Caco-2 (cell line): ENCODE results near the gene ZKSCAN3. TPM values are rescaled to one million over a fixed set of nuclear protein-coding genes. Genes with fewer than 3 reads are reported as not detected.
"Not testable (repeated sequence)": the region's sequence is repeated elsewhere in the genome, so short reads cannot be mapped to it uniquely, and the experiment has no call there.

ENCODE experiments used
- Bru-seq: library from RNA; stranded (reverse); fragments of 400-500 nt; gene quantifications from one replicate; lab custom pipeline; 2021; lab: Mats Ljungman, UMichigan
- BruChase-seq, 2 experiments: library from RNA; stranded (reverse); fragments of 400-500 nt; gene quantifications; one replicate each; lab custom pipeline; 2021; lab: Mats Ljungman, UMichigan
- BruUV-seq: library from RNA; stranded (reverse); fragments of 400-500 nt; replicated peaks from 2 replicates; lab custom pipeline; 2021; lab: Mats Ljungman, UMichigan
- CTCF ChIA-PET: fragments of 300-600 bp; sonication (Branson Sonifier 250); formaldehyde crosslinking; loops from one replicate; lab custom pipeline; 2022; ENCODE audit warnings: antibody characterized with exemption; lab: Charles Lee
- POLR2A ChIA-PET: fragments of 300-600 bp; sonication (Branson Sonifier 250); formaldehyde crosslinking; loops from one replicate; lab custom pipeline; 2022; ENCODE audit warnings: antibody characterized with exemption; lab: Charles Lee
- DNase-seq, 2 experiments: peaks; one replicate each; pipeline versions ENCODE4 v3.0.0 to v3.0.0-alpha.2; 2020 to 2022
- H3K27me3 ChIP-seq: replicated peaks from 2 replicates; pipeline ENCODE4 v1.6.0; 2011; ENCODE audit warnings: low read length; ENCODE audit not compliant: control insufficient read depth, insufficient read depth
- H3K36me3 ChIP-seq: 2 replicates; pipeline ENCODE4 v1.5.1; 2011; ENCODE audit warnings: low read length; ENCODE audit not compliant: control insufficient read depth, insufficient read depth
- H3K4me1 ChIP-seq: fragments of 250-450 bp; sonication (Bioruptor Pico); 2 replicates; pipeline ENCODE4 v1.5.1; 2020; ENCODE audit warnings: mild to moderate bottlenecking
- H3K4me3 ChIP-seq: 2 replicates; pipeline ENCODE4 v1.5.1; 2011; ENCODE audit warnings: low read depth, mild to moderate bottlenecking, control low read depth, low read length
- H3K9me3 ChIP-seq: fragments of 250-450 bp; sonication (Bioruptor Pico); 2 replicates; pipeline ENCODE4 v1.5.1; 2020; ENCODE audit warnings: mild to moderate bottlenecking, moderate library complexity
- H3K27ac Mint-ChIP-seq: one replicate; pipeline ENCODE4 v1.8.0; 2022; ENCODE audit warnings: mixed read lengths; ENCODE audit not compliant: unreplicated experiment
- H3K27me3 Mint-ChIP-seq: one replicate; pipeline ENCODE4 v1.8.0; 2022; ENCODE audit warnings: mixed read lengths; ENCODE audit not compliant: insufficient read depth, unreplicated experiment
- H3K36me3 Mint-ChIP-seq: one replicate; pipeline ENCODE4 v1.8.0; 2022; ENCODE audit warnings: mild to moderate bottlenecking, mixed read lengths; ENCODE audit not compliant: insufficient read depth, unreplicated experiment
- H3K4me1 Mint-ChIP-seq: one replicate; pipeline ENCODE4 v1.8.0; 2022; ENCODE audit warnings: low read depth, mixed read lengths; ENCODE audit not compliant: unreplicated experiment
- H3K4me3 Mint-ChIP-seq: one replicate; pipeline ENCODE4 v1.8.0; 2022; ENCODE audit warnings: mild to moderate bottlenecking, moderate library complexity, mixed read lengths; ENCODE audit not compliant: unreplicated experiment
- H3K9me3 Mint-ChIP-seq: one replicate; pipeline ENCODE4 v1.8.0; 2022; ENCODE audit warnings: mixed read lengths; ENCODE audit not compliant: unreplicated experiment
- CTCF ChIP-seq, 2 experiments: fragments of 200-600 bp in 1 of 2; IDR thresholded peaks; 1 replicate in 1 of 2; 2 replicates in 1 of 2; pipeline versions ENCODE4 v1.5.1 to v1.8.0; 2011 to 2022; ENCODE audit warnings: antibody characterized with exemption in 1 of 2, control low read depth in 1 of 2, inconsistent platforms in 1 of 2, low read depth in 1 of 2, low read length in 1 of 2, mild to moderate bottlenecking in 1 of 2, moderate library complexity in 1 of 2; ENCODE audit not compliant: insufficient read depth in 1 of 2, severe bottlenecking in 1 of 2, unreplicated experiment in 1 of 2
- intact Hi-C: fragments of 100-400 bp; cut with micrococcal nuclease; formaldehyde crosslinking; loops from one replicate; pipeline ENCODE4 v1.10.0; 2022; ENCODE audit not compliant: unreplicated experiment
- long read RNA-seq: library from polyadenylated mRNA; stranded (forward); transcript quantifications from one replicate; pipeline ENCODE4 v2.0.0, GENCODE V29; 2022
- total RNA-seq: library from RNA; stranded (reverse); gene quantifications from 2 replicates; pipeline ENCODE4 v1.2.3, GENCODE V29; 2022

The ZKSCAN3 gene
- total RNA-seq (3.7 and 4.3 TPM in 2 replicates), Bru-seq, nascent RNA (percentile 58 among the genes with signal in this experiment), BruChase-seq, experiment 1, labeled RNA remaining after a 2-hour chase (percentile 58 among the genes with signal in this experiment), BruChase-seq, experiment 2, labeled RNA remaining after a 6-hour chase (percentile 51 among the genes with signal in this experiment)
- long read RNA-seq, full-length matches to known transcripts = 1 of 7 reads
- long read RNA-seq, partial matches to known transcripts = 0 of 7 reads
- long read RNA-seq, other reads (novel, unspliced or antisense) = 6 of 7 reads

- H3K27me3 Mint-ChIP-seq = peaks cover 3% of the 10 kb centered on the region
- Histone ChIP-seq H3K9me3 (no peaks in the 10 kb centered on the region), H3K4me3 (peak within 1 kb of the TSS; percentile 48), H3K36me3 (no peaks in the 10 kb centered on the region), H3K4me1 (0 out of 2 replicates have a peak, but pooled peaks cover 7% of the 10 kb centered on the region), H3K27me3 (no peaks in the 10 kb centered on the region)
- intact Hi-C loops = loop anchor here (1.0 to 2.0 kb wide), 2 partner anchors 15 to 69 kb away; partner anchors contain the start of gene PGBD1
- POLR2A ChIA-PET = no interaction called here
- no peak for TF ChIP-seq CTCF (IDR thresholded peaks at IDR 0.05; ENCODE audit: insufficient read depth in 1 of 2, low read depth in 1 of 2, low read length in 1 of 2, severe bottlenecking in 1 of 2, unreplicated experiment in 1 of 2)
- peaks cover 5% of the 10 kb centered on the region for H3K36me3 Mint-ChIP-seq
- TSS peak; percentile 80 for BruUV-seq
- CTCF ChIA-PET = interaction anchor here (0.7 to 0.9 kb wide), 2 partner anchors 33 to 296 kb away, joined by 4 read pairs; no protein-coding TSS in a partner anchor
- peaks cover 11% of the 10 kb centered on the region for H3K4me1 Mint-ChIP-seq
- DNase-seq = peak; percentile 76 to 77
- peak within 1 kb of the TSS; percentile 94 for H3K27ac Mint-ChIP-seq
- H3K4me3 Mint-ChIP-seq = peak within 1 kb of the TSS; percentile 96
- H3K9me3 Mint-ChIP-seq = no peaks in the 10 kb centered on the region
Measured at GRCh38 chr6:28349892-28350737, at the start of gene ZKSCAN3. TSS of gene ZKSCAN3 (plus strand) at chr6:28349947. CDS start at chr6:28359587, 9,640 bp downstream.

- H3K4me1 Mint-ChIP-seq = no peaks in the 10 kb centered on the region
- POLR2A ChIA-PET = no interaction called here
Measured at GRCh38 chr6:28303570-28303969, 46.2 kb upstream of the ZKSCAN3 start.

GRCh38 chr6:28306363-28306762 is 43.4 kb upstream of the ZKSCAN3 start:
- H3K27me3 Mint-ChIP-seq, DNase-seq, H3K9me3 Mint-ChIP-seq, H3K9me3 ChIP-seq, POLR2A ChIA-PET, H3K36me3 Mint-ChIP-seq, H3K27me3 ChIP-seq, BruUV-seq, H3K27ac Mint-ChIP-seq, intact Hi-C loops, H3K36me3 ChIP-seq, H3K4me3 Mint-ChIP-seq, CTCF ChIA-PET, H3K4me3 ChIP-seq: not testable (repeated sequence)
- H3K4me1 Mint-ChIP-seq = peaks cover 11% of the 10 kb centered on the region
- peaks cover 18% of the 10 kb centered on the region for H3K4me1 ChIP-seq

More at GRCh38 chr6:28303570-28303969, 46.2 kb upstream of the ZKSCAN3 start:
- Mint-ChIP-seq H3K27ac (no peak overlapping the region), H3K27me3 (peaks cover 1% of the 10 kb centered on the region), H3K9me3 (peaks cover 5% of the 10 kb centered on the region), H3K36me3 (no peaks in the 10 kb centered on the region), H3K4me3 (no peak overlapping the region)
- Histone ChIP-seq H3K4me1 (no peaks in the 10 kb centered on the region), H3K9me3 (no peaks in the 10 kb centered on the region), H3K4me3 (no peak overlapping the region), H3K27me3 (no peaks in the 10 kb centered on the region), H3K36me3 (no peaks in the 10 kb centered on the region; the same call in 1 of the 2 replicates)
- TF ChIP-seq CTCF (IDR thresholded peaks at IDR 0.05; ENCODE audit: insufficient read depth in 1 of 2, low read depth in 1 of 2, low read length in 1 of 2, severe bottlenecking in 1 of 2, unreplicated experiment in 1 of 2) = no peak
- intact Hi-C loops = no loop called here
- no TSS peak for BruUV-seq
- CTCF ChIA-PET = no interaction called here
- DNase-seq = no peak
